Heart right ventricle (tissue), 16 donors: Measurements from ENCODE around the gene EGFLAM. TPM values are rescaled to one million over a fixed set of nuclear protein-coding genes. Genes with fewer than 3 reads are reported as not detected.

Experiments
- ATAC-seq, 8 donors: fragments of 200-7000 bp; cut with Tn5 transposase; one replicate each; pipeline ENCODE4 v1.9.1; 2020; ENCODE audit warnings: mild to moderate bottlenecking in 8 of 8, moderate library complexity in 8 of 8, moderate number of reproducible peaks in 1 of 8
- DNase-seq, 2 donors: peaks; one replicate each; pipeline ENCODE4 v3.0.0-alpha.2; 2020
- H3K27ac ChIP-seq, 10 donors: fragments of 200-600 bp; sonication (generic) in 2 of 10; one replicate each; pipeline versions ENCODE4 v1.5.0 to v1.8.0; 2020 to 2022; ENCODE audit warnings: mild to moderate bottlenecking in 3 of 10
- H3K27me3 ChIP-seq, 7 donors: fragments of 200-600 bp; one replicate each; pipeline ENCODE4 v1.8.0; 2021 to 2022; ENCODE audit warnings: mild to moderate bottlenecking in 2 of 7
- H3K36me3 ChIP-seq, 9 donors: fragments of 200-600 bp; sonication (generic) in 1 of 9; one replicate each; pipeline versions ENCODE4 v1.5.0 to v1.8.0; 2020 to 2022; ENCODE audit warnings: mild to moderate bottlenecking in 2 of 9
- H3K4me1 ChIP-seq, 9 donors: fragments of 200-600 bp; sonication (generic) in 1 of 9; one replicate each; pipeline versions ENCODE4 v1.5.0 to v1.8.0; 2020 to 2022; ENCODE audit warnings: mild to moderate bottlenecking in 4 of 9
- H3K4me3 ChIP-seq, 10 donors: fragments of 200-600 bp; sonication (generic) in 2 of 10; one replicate each; pipeline versions ENCODE4 v1.5.0 to v1.8.0; 2020 to 2022; ENCODE audit warnings: mild to moderate bottlenecking in 7 of 10, moderate library complexity in 2 of 10
- H3K9me3 ChIP-seq, 11 donors: fragments of 200-600 bp in 10 of 11; sonication (generic) in 2 of 11; one replicate each; pipeline versions ENCODE4 v1.5.0 to v1.8.0; 2013 to 2022; ENCODE audit warnings: mild to moderate bottlenecking in 2 of 11, control low read depth in 1 of 11, moderate library complexity in 1 of 11
- CTCF ChIP-seq, 9 donors: fragments of 200-600 bp; sonication (generic) in 2 of 9; IDR thresholded peaks; one replicate each; pipeline versions ENCODE4 v1.5.0 to v1.8.0; 2021 to 2022; ENCODE audit warnings: antibody characterized with exemption in 9 of 9, mild to moderate bottlenecking in 5 of 9, moderate library complexity in 1 of 9
- WGBS, 2 donors: extraction: QIAGEN DNeasy Blood & Tissue Kit; methylation state at CpG; one replicate each; pipeline ENCODE4 v1.1.7; 2013; ENCODE audit warnings: inconsistent platforms in 1 of 2; 5-methylcytosine and 5-hydroxymethylcytosine counted together
- intact Hi-C, 10 donors: fragments of 100-400 bp; cut with DNase I; formaldehyde crosslinking; loops; one replicate each; pipeline versions ENCODE4 v1.11.1 to v1.14.2; 2022
- polyA plus RNA-seq, 2 donors: library from polyadenylated mRNA; stranded (reverse); fragments of 200-250 nt; gene quantifications; one replicate each; pipeline ENCODE4 v1.2.3, GENCODE V29; 2013
- total RNA-seq, 10 donors: library from RNA; stranded (reverse); fragmentation: NEBNext Ultra II Directional in 3 of 10; extraction: Animal tissue kit (Norgen Biotek cat#: 25700) in 3 of 10; gene quantifications; one replicate each; pipeline versions ENCODE4 v1.2.1 to v1.2.4, GENCODE V29; 2021 to 2023
- donor health status: Arrhythmogenic right ventricular cardiomyopathy.
- donor health status: ischemic (EF 13 %, LVEDD 7.1; RV severe dilation, severe dysfunction).
- donor health status: healthy with polysubstance abuse.
- donor health status: DM: no; HTN: yes; CAD: no.
- donor health status: DM: no; HTN: no; CAD: no.
- donor health status: ischemic (EF 25% LVEDD 6.9; RV normal size, moderate dysfunction).
- donor health status: ischemic (EF 25% LVEDD 5.7; RV mildly dilated, moderate dysfunction).
- donor health status: healthy.
- donor health status: DM: yes; HTN: yes; CAD: no.
- donor health status: Ischemic cardiomyopathy.
- donor health status: ischemic (EF 35%, LVEDD 5.7; RV mildly dilated, moderate dysfunction).
- donor health status: nonischemic (EF 11% LVEDD 7.7; RV severe dilation, severe dysfunction).
- donor health status: DM: yes; HTN: yes; CAD: no.
- donor health status: PGD.
- donor health status: ischemic (EF 29% LVEDD 5.4; RV normal size, mild dysfunction).
- donor health status: nonischemic (EF 23%, LVEDD 6.1; RV moderate dilation, normal function).

The EGFLAM gene
- total and polyA plus RNA-seq, 12 donors, result 3.4 to 15.3 (median 7.6) TPM

- 89% methylated on average over 7 of the region's 7 CpGs for WGBS, 2 donors
These were observed 236.4 kb downstream of the EGFLAM start for GRCh38 chr5:38494763-38495162.

GRCh38 chr5:38497946-38498345 is 239.6 kb downstream of the EGFLAM start:
- Histone ChIP-seq H3K9me3 (no peaks in the 10 kb centered on the region), H3K4me3 (no peak overlapping the region), H3K27ac (no peak overlapping the region), H3K36me3 (peaks cover 0 to 98% (median 20%) of the 10 kb centered on the region in 9 donors), H3K4me1 (no peaks in the 10 kb centered on the region), H3K27me3 (no peaks in the 10 kb centered on the region)
- no peak for DNase-seq
- TF ChIP-seq CTCF (IDR thresholded peaks at IDR 0.05), result peak in 5 of 9 donors; percentile 8 to 48 (median 36)
- intact Hi-C loops, result loop anchor here in 1 of 10 donors (10.0 kb wide), 1 partner anchor 167 kb away; no protein-coding TSS in a partner anchor
- WGBS, 2 donors, result 76 to 83% methylated on average over 2 of the region's 2 CpGs
- peak in 4 of 8 donors; percentile 51 to 61 (median 59) for ATAC-seq

More at GRCh38 chr5:38494763-38495162, 236.4 kb downstream of the EGFLAM start:
- Histone ChIP-seq H3K27me3 (no peaks in the 10 kb centered on the region), H3K27ac (no peak overlapping the region), H3K9me3 (no peaks in the 10 kb centered on the region), H3K4me3 (no peak overlapping the region), H3K4me1 (no peaks in the 10 kb centered on the region), H3K36me3 (peaks cover 0 to 99% (median 15%) of the 10 kb centered on the region in 9 donors)
- ATAC-seq, result no peak
- no peak for TF ChIP-seq CTCF (IDR thresholded peaks at IDR 0.05)
- intact Hi-C loops, result loop anchor here in 1 of 10 donors (10.0 kb wide), 1 partner anchor 170 kb away; no protein-coding TSS in a partner anchor
- DNase-seq, result no peak

GRCh38 chr5:38500573-38501260 is 242.4 kb downstream of the EGFLAM start:
- 89 to 92% methylated on average over 4 of the region's 4 CpGs for WGBS, 2 donors
- no peak for TF ChIP-seq CTCF (IDR thresholded peaks at IDR 0.05)
- no peak for ATAC-seq

GRCh38 chr5:38506302-38506701 is 247.9 kb downstream of the EGFLAM start:
- intact Hi-C loops, result loop anchor here in 1 of 10 donors (2.0 kb wide), 1 partner anchor 16 kb away; no protein-coding TSS in a partner anchor
- H3K27ac ChIP-seq, result no peak overlapping the region
- DNase-seq (no peak), ATAC-seq (no peak)
- H3K4me3 ChIP-seq, result no peak overlapping the region
- WGBS, 2 donors, result 87 to 93% methylated on average over 3 of the region's 3 CpGs
- TF ChIP-seq CTCF (IDR thresholded peaks at IDR 0.05), result no peak
- H3K36me3 ChIP-seq, result peaks cover 0 to 94% (median 12%) of the 10 kb centered on the region in 9 donors
- peaks cover 0 to 4% (median 0%) of the 10 kb centered on the region in 9 donors for H3K4me1 ChIP-seq
- no peaks in the 10 kb centered on the region for H3K27me3 ChIP-seq
- H3K9me3 ChIP-seq, result no peaks in the 10 kb centered on the region

More at GRCh38 chr5:38500573-38501260, 242.4 kb downstream of the EGFLAM start:
- Histone ChIP-seq H3K4me3 (no peak overlapping the region), H3K27ac (no peak overlapping the region), H3K27me3 (no peaks in the 10 kb centered on the region), H3K4me1 (no peaks in the 10 kb centered on the region), H3K36me3 (peaks cover 0 to 96% (median 12%) of the 10 kb centered on the region in 9 donors), H3K9me3 (no peaks in the 10 kb centered on the region)
- intact Hi-C loops, result no loop called here
- no peak for DNase-seq
